ENCODE measurements around the gene SYDE2. TPM values are rescaled to one million over a fixed set of nuclear protein-coding genes. Genes with fewer than 3 reads are reported as not detected.

Gene SYDE2
- total and polyA plus RNA-seq, 9 of the 15 experiments (the other 6 are each of a cell fraction or from before 2014, with no cell fraction given) = 0.39 to 8.7 (median 4.5) TPM

DNA sequence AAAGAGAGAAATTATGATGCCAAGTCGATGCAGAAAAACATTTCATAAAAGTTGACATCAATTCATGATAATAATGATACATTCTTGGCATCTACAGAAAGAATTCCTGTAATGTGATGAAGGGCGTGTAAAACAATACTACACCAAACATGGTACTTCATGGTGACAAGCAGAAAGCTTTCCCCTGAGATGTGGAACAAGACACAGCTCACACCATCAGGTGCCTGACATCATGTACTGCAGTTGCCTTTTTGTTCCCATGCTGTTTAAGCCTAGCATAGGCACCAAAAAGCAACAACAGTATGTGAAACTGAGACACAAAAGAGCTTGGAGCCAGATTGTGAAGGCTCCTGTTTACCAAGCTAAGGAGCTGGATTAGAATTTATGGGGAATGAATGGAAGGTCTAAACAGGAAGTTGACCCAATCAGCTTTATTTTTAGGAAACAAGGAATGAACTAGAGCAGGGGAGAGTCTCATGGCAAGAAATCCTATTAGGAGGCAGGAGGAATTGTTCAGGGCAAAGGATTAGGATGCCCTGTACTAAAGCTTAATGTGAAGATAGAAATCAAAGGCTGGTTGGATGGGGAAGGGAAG is 67.2 kb downstream of the SYDE2 start (continued):
- TF ChIP-seq, protein P1, sequence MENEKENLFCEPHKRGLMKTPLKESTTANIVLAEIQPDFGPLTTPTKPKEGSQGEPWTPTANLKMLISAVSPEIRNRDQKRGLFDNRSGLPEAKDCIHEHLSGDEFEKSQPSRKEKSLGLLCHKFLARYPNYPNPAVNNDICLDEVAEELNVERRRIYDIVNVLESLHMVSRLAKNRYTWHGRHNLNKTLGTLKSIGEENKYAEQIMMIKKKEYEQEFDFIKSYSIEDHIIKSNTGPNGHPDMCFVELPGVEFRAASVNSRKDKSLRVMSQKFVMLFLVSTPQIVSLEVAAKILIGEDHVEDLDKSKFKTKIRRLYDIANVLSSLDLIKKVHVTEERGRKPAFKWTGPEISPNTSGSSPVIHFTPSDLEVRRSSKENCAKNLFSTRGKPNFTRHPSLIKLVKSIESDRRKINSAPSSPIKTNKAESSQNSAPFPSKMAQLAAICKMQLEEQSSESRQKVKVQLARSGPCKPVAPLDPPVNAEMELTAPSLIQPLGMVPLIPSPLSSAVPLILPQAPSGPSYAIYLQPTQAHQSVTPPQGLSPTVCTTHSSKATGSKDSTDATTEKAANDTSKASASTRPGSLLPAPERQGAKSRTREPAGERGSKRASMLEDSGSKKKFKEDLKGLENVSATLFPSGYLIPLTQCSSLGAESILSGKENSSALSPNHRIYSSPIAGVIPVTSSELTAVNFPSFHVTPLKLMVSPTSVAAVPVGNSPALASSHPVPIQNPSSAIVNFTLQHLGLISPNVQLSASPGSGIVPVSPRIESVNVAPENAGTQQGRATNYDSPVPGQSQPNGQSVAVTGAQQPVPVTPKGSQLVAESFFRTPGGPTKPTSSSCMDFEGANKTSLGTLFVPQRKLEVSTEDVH (IDR thresholded peaks at IDR 0.05; ENCODE audit: low read depth, partially characterized antibody) = no peak
- TF ChIP-seq HMG20B (CRISPR knock-in tag; IDR thresholded peaks at IDR 0.05) (no peak), SIN3B (IDR thresholded peaks at IDR 0.05; ENCODE audit: low read depth) (no peak)

- BruUV-seq (replicated peaks) = no TSS peak
- in situ Hi-C loops (cut with MboI) = no loop called here
- no peaks in the 10 kb centered on the region for H3K9me1 ChIP-seq (ENCODE audit: control insufficient read depth, insufficient read depth, low read length)
- FAIRE-seq = no peak
- H3K4me3 ChIP-seq = no peak overlapping the region
- intact Hi-C loops (cut with micrococcal nuclease) = no loop called here
- H3K9ac ChIP-seq (ENCODE audit: insufficient read depth in 1 of 2, low read depth in 2 of 2, low read length in 2 of 2) = no peak overlapping the region
- no peak for DNase-seq (ENCODE audit: extremely low read depth in 1 of 4, low spot score in 3 of 4)
- H3K79me2 ChIP-seq (ENCODE audit: control insufficient read depth, insufficient read depth, low read length) = no peaks in the 10 kb centered on the region
- 2% methylated on average over 4 of the region's 4 CpGs for WGBS (ENCODE audit: insufficient coverage, low coverage, missing lambda C conversion rate)
- no peaks in the 10 kb centered on the region for H3K36me3 ChIP-seq (ENCODE audit: control insufficient read depth, insufficient read depth, low read length)
- no peaks in the 10 kb centered on the region; the same call in 1 of the 2 replicates for H4K20me1 ChIP-seq (replicated peaks; ENCODE audit: control insufficient read depth, insufficient read depth, low read length)
- POLR2A ChIA-PET = interaction anchor here (0.6 to 1.8 kb wide), 2 partner anchors 10 to 636 kb away, joined by 3 to 5 read pairs; no protein-coding TSS in a partner anchor
- H3K4me2 ChIP-seq (ENCODE audit: insufficient read depth, low read length) = no peak overlapping the region
- CTCF ChIA-PET (ENCODE audit: low intra/inter-chr PET ratio) = no interaction called here
- no peak for ATAC-seq
- no peaks in the 10 kb centered on the region for H3K9me3 ChIP-seq (replicated peaks; ENCODE audit: control insufficient read depth, insufficient read depth, low read depth, low read length)
- no peak overlapping the region for H3K27ac ChIP-seq (ENCODE audit: extremely low read depth, low read depth, low read length)
- no peaks in the 10 kb centered on the region for H3K4me1 ChIP-seq (replicated peaks in 1 of 2; ENCODE audit: control insufficient read depth in 2 of 2, insufficient read depth in 2 of 2, low read length in 2 of 2)
- H2AFZ ChIP-seq (ENCODE audit: low read depth, low read length) = no peak overlapping the region
- H3K27me3 ChIP-seq (ENCODE audit: control insufficient read depth in 2 of 2, insufficient read depth in 2 of 2, low read length in 2 of 2) = no peaks in the 10 kb centered on the region
- TF ChIP-seq MBD2 (IDR thresholded peaks at IDR 0.05; ENCODE audit: borderline replicate concordance, low read depth) = no peak
- no peak for TF ChIP-seq MEF2D (tag; conservative IDR thresholded peaks at IDR 0.05; ENCODE audit: low read depth)
- no peak for TF ChIP-seq DNMT1 (IDR thresholded peaks at IDR 0.05)
- no peak for TF ChIP-seq MAZ (CRISPR knock-in tag; conservative IDR thresholded peaks at IDR 0.05 in 1 of 2, IDR thresholded peaks at IDR 0.05 in 1 of 2)
- TF ChIP-seq PPARD (CRISPR knock-in tag; IDR thresholded peaks at IDR 0.05) = no peak
- TF ChIP-seq ZNF584 (CRISPR knock-in tag; IDR thresholded peaks at IDR 0.05; ENCODE audit: low read depth) = no peak
- TF ChIP-seq TRIM25 (IDR thresholded peaks at IDR 0.05; ENCODE audit: borderline replicate concordance) = no peak
- TF ChIP-seq MTF1 (CRISPR knock-in tag; IDR thresholded peaks at IDR 0.05; ENCODE audit: borderline replicate concordance) = no peak
- TF ChIP-seq ZNF197 (CRISPR knock-in tag; IDR thresholded peaks at IDR 0.05; ENCODE audit: low read depth) = no peak
Observed at GRCh38 chr1:85132078-85132720, 68.6 kb downstream of the SYDE2 start.
